ENCODE data around the gene AKAP13.
"Not testable (repeated sequence)": the region's sequence is repeated elsewhere in the genome, so short reads cannot be mapped to it uniquely, and the experiment has no call there.

The AKAP13 gene

DNA sequence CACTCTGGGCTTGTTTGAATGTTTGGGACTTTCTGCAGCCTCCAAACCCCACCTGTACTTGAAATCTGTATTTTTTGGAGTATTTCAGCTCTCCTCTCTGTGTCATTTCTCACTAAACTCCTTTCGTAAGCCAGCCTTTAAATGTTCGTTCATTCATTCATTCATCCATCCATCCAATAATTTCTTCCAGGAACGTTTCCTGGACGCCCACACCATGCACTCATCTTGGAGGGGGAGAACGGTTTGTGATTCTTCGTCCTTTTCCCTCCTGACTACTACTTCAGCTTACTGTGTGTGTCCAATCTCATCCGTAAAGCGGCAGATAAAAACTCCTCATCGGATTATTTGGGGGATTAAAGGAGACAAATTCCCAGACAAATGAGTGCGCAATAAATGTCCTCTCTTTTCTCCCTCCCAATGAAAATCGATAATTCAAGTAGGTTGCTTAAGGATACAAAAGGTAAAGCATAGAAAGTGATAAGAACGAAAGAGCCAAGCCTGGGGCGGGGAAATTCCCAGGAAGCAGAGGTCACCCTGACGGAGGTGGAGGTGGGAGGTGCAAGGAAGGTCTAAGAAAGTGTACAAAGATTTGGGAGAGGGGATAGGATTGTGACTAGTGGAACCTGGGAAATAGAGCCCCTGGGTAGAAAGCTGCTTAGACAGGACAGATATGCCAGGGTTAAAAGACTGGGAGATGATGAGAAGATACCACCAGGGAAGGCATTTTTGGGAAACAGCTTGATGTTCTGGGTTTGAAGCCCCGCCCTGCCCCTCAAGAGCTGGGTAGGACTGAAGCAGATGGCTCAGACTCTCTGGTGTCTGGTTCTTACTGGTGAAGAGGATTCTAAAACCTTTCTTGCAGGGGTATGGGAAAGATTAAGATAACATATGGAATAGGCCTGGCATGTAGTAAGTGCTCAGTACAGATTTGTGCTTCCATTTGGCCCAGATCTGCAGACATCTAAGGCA lies 415.2 kb downstream of the AKAP13 start:
- no peak for DNase-seq (ENCODE audit: low read depth, low spot score)
- no peaks in the 10 kb centered on the region for H3K9me3 ChIP-seq (ENCODE audit: control insufficient read depth, insufficient read depth, low read length)
- H3K27ac ChIP-seq (ENCODE audit: low read length), result no peak overlapping the region
- H3K4me1 ChIP-seq (ENCODE audit: control insufficient read depth, insufficient read depth, low read length), result peaks cover 3% of the 10 kb centered on the region
- WGBS (ENCODE audit: insufficient coverage, insufficient read length), result no CpG with 5 or more reads among the region's 15 CpGs
- H3K27me3 ChIP-seq (ENCODE audit: control insufficient read depth, insufficient read depth, low read length), result no peaks in the 10 kb centered on the region
- H3K4me3 ChIP-seq (ENCODE audit: low read length), result no peak overlapping the region
- H3K36me3 ChIP-seq (ENCODE audit: control insufficient read depth, insufficient read depth, low read length), result no peaks in the 10 kb centered on the region

DNA sequence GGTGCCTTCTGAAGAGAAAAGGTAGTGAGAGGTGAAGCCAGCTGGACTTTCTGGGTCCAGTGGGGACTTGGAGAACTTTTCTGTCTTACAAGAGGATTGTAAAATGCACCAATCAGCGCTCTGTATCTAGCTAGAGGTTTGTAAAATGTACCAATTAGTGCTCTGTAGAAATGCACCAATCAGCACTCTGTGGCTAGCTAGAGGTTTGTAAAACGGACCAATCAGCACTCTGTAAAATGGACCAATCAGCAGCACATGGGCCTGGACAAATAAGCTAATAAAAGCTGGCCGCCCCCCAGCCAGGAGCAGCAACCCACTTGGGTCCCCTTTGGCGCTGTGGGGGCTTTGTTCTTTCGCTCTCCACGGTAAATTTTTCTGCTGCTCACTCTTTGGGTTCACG lies 416.0 kb downstream of the AKAP13 start:
- H3K9me3 ChIP-seq (ENCODE audit: control insufficient read depth, insufficient read depth, low read length); H3K4me3 ChIP-seq (ENCODE audit: low read length); H3K36me3 ChIP-seq (ENCODE audit: control insufficient read depth, insufficient read depth, low read length); H3K27ac ChIP-seq (ENCODE audit: low read length); H3K27me3 ChIP-seq (ENCODE audit: control insufficient read depth, insufficient read depth, low read length); DNase-seq (ENCODE audit: low read depth, low spot score); H3K4me1 ChIP-seq (ENCODE audit: control insufficient read depth, insufficient read depth, low read length): not testable (repeated sequence)
- no CpG with 5 or more reads among the region's 7 CpGs for WGBS (ENCODE audit: insufficient coverage, insufficient read length)

Measured in iPS DF 6.9 (cell line).